NCI-H1694 (cell line): Measurements from ENCODE around the gene CCDC148.

Experiments
- DNase-seq: peaks from one replicate; lab custom pipeline; 2025; lab: John Stamatoyannopoulos, UW

The CCDC148 gene

GRCh38 chr2:158456309-158457066 lies at the start of gene CCDC148, which contains the start of gene PKP4:
Gene CCDC148 (minus strand): TSS chr2:158456753. CDS start chr2:158456439, 314 bp downstream.
Gene PKP4 (plus strand): TSS chr2:158456952. CDS start chr2:158533185, 76,233 bp downstream.
- peak; percentile 86 for DNase-seq

- DNase-seq, result no peak
These were observed 48.9 kb upstream of the CCDC148 start for GRCh38 chr2:158505448-158505934.

DNA sequence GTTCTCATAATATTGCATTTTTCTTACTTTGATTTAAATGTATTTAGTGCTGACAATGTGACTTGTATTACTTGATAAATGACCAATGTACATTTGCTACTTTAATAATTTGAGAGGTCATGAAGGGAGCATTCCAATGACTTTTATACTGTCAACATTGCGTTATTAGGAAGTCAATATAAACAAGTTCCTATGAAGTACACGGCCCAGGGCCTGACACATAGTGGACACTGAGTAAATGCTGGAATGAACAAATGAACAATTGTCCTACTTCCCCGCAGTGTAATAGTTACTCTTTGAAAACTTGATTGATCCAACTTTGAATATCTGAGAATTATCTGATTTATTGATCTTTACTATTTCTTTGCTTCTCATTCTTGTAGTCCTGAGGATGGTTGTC lies 47.5 kb upstream of the CCDC148 start:
- DNase-seq, result no peak

- DNase-seq, result no peak
These were observed 46.4 kb upstream of the CCDC148 start for GRCh38 chr2:158502974-158503373.

DNA sequence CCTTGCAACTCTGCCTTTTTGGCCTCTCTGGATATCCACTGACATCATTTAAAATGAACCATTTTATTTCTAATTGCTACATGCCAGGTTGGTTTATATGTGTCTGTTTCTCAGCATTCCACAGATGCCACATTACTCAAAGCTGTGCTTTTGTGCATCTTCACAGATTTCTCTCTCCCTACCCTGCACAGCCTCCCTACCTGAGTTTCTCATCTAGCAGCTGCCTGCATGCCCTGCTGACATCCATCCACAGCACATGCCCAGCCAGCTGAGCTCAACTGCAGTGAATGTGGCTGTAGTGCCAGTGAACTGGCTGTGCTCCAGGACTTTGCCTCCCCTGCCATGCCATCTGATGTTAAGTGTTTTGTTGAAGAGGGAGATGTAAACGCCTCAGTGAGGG lies 44.7 kb upstream of the CCDC148 start:
- peak; percentile 80 for DNase-seq

- no peak for DNase-seq
These were observed 43.8 kb upstream of the CCDC148 start for GRCh38 chr2:158500333-158500732.

DNA sequence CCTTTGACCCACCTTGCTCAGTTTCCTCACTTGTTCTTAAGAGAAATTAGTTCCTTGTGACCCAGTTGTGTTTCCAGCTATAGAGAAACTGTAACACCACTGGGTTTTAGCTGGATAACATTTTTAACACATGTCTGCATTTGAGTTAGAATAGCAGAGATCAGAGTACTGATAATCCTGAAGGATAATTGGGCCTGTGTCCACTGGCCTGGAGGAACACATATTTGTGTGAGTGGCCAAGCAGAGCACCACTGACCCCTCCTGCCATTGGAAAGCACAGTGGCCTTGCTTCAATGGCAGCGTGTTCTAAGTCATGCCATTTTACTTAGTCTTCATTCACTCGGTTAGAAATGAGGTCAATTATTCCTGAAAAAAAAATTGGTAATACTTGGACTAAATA lies 42.8 kb upstream of the CCDC148 start:
- no peak for DNase-seq

GRCh38 chr2:158498749-158499136 lies 42.2 kb upstream of the CCDC148 start:
- no peak for DNase-seq

DNA sequence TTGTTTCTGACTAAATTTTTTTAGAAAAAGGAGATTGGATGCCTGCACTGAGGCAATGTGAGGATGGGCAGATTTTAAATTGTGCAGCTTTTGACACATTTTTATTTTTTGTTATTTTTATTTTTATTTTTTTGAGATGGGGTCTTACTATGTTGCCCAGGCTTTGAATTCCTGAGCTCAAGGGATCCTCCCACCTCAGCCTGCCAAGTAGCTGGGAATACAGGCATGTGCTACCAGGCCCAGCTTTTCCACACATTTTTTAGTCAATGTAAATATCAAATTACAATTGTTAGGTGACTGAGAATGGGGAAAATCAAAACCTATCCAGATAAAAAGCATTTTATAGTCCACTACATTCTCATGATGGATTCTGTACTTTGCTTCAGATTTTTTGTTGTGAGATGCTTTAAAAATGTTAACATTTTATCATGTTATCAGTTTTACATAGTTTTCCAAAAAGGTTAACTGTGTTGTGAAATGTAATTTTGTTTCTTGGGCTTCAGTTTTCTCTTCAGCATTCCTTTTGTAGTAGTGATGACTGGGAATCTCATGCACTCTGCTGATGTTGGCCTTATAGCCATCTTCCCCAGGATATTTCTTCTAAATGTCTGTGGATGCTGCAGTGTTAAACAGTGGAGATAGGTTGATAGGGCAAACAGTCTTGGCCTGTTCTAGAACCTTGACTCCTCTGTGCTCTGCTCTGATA lies 41.6 kb upstream of the CCDC148 start:
- no peak for DNase-seq

GRCh38 chr2:158497486-158497885 lies 40.9 kb upstream of the CCDC148 start:
- no peak for DNase-seq

- no peak for DNase-seq
These were observed 40.4 kb upstream of the CCDC148 start for GRCh38 chr2:158496986-158497385.

GRCh38 chr2:158495175-158495574 lies 38.6 kb upstream of the CCDC148 start:
- no peak for DNase-seq

DNA sequence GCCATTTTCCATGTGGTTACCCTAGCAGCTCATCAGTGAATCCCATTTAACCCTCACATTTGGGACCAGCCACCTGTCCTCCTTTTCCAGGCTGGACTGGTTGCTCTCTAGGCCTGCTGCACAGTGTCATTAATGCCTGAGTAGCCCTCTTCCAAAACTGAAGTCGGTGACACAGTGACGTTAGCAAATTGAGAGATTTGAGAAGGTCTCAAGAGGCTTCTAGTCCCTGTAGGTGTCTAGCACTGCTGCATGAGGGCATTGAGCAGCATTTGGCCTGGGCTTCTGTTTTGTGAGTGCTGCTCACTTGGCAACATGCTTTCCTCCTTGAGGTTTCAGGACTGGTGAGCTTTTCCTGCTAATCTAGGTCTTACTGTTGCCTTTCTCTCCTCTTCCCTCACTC lies 36.9 kb upstream of the CCDC148 start:
- DNase-seq, result no peak

- no peak for DNase-seq
These were observed 34.5 kb upstream of the CCDC148 start for GRCh38 chr2:158491072-158491471.

GRCh38 chr2:158489366-158490112 lies 33.0 kb upstream of the CCDC148 start:
- no peak for DNase-seq

- DNase-seq, result no peak
These were observed 32.1 kb upstream of the CCDC148 start for GRCh38 chr2:158488442-158489216.

GRCh38 chr2:158487419-158487818 lies 30.9 kb upstream of the CCDC148 start:
- DNase-seq, result no peak

DNA sequence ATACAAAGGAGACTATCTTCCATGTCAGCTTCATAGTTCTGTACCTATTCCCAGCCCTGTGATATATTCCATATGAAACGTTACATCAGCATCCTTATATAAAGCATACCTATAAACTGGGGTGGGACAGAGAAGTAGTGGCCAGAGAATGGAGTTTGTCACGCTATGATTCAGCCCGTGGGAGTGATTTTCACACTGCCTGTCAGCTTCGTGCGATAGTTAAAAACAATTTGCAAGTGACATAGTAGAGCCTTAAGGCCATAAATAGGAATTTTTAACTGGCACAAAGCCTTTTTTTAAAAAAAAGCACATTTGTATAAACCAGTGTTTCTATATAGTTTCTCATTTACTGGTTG lies 30.4 kb upstream of the CCDC148 start:
- DNase-seq, result no peak

DNA sequence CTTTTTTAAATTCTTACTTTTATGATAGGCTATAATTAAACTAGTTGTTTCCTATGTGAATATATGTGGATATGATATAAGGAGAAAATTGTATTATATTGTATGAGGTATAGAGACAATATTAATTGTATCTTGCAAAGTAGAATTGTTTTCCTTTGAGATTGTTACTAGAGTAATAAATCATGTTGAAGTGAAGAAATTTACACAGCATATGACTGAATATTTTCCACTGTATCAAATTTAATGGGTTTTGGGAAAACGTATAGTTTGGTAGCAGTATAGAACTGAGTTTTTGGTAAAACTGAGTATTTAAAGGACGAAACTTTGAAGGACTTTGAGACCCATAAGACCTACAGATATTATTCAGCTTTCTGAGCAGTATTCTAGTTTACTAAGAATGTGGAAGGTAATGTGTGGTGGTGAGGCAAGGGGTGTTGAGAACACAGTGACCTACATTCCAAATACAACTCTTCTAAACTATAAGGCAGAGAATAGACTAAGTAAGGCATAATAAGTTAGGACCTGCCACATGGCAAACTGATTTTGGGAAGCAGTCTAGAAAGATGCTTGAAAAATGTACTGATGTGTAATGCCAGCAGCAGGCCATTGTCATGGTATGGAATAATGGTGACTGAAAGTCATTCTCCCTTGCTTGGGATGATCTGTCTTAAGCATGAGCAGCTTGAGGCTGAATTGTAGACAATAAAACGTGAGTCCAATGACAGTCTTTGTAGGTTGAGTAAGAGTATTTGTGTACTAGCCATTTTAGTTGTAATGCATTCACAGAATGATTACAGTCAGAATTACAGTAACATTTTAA lies 29.8 kb upstream of the CCDC148 start:
- no peak for DNase-seq

DNA sequence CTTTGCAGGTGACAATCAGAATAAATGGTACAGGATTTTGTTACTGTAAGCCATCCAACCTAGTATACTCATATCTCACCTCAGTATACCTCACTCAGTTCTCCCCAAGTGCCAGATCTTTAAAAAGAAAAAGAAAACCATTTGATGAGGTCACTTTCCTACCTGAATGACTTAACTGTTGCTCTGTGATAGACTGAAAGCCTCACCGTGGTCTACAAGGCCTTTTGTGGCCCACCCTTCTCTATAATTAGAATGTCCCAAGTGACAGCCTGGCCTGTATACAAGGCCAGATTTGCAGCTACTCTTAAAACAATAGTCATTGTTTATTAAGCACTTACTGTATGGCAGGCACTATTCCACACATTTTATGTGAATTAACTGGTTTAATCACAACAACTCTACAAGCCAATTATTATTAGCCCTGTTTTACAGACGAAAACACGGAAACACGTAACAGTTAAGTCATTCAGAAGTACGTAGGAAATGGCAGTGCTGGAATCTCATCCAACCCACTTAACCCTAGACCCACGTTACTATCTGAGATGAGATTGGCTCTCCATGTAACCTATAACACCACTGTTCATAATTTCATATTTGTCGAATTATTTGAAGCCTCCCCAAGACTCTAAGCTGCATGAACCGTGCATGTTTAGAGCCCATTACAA lies 28.5 kb upstream of the CCDC148 start:
- DNase-seq, result no peak
